HCEC 1CT (cell line): ENCODE results near the gene CTSC.
A peak's percentile ranks its signal among the peaks of the same experiment; 100 is the strongest.
"Not testable (repeated sequence)": the region's sequence is repeated elsewhere in the genome, so short reads cannot be mapped to it uniquely, and the experiment has no call there.

ENCODE experiments used
- DNase-seq: peaks from one replicate; pipeline ENCODE4 v3.0.0-alpha.2; 2017

CTSC gene

GRCh38 chr11:88348870-88349269 lies 11.3 kb upstream of the CTSC start:
- peak; percentile 81 for DNase-seq

GRCh38 chr11:88345949-88346348 lies 8.4 kb upstream of the CTSC start:
- no peak for DNase-seq

- peak; percentile 66 for DNase-seq
Observed at GRCh38 chr11:88345408-88345807, 7.9 kb upstream of the CTSC start.

- no peak for DNase-seq
Observed at GRCh38 chr11:88344869-88345268, 7.3 kb upstream of the CTSC start.

- DNase-seq, result no peak
Observed at GRCh38 chr11:88341522-88342251, 4.2 kb upstream of the CTSC start.

- DNase-seq, result peak; percentile 68
Observed at GRCh38 chr11:88340366-88340935, 2.9 kb upstream of the CTSC start.

- peak; percentile 92 for DNase-seq
Observed at GRCh38 chr11:88337987-88338668, 592 bp upstream of the CTSC start.

- DNase-seq, result no peak
Observed at GRCh38 chr11:88335284-88335683, 2.3 kb downstream of the CTSC start.

GRCh38 chr11:88333862-88334261 lies 3.7 kb downstream of the CTSC start:
- no peak for DNase-seq

GRCh38 chr11:88332851-88333250 lies 4.7 kb downstream of the CTSC start:
- DNase-seq, result peak; percentile 70

- no peak for DNase-seq
Observed at GRCh38 chr11:88330826-88331428, 6.6 kb downstream of the CTSC start.

GRCh38 chr11:88329563-88330250 lies 7.8 kb downstream of the CTSC start:
- no peak for DNase-seq

GRCh38 chr11:88327462-88328143 lies 9.9 kb downstream of the CTSC start:
- no peak for DNase-seq

- DNase-seq, result no peak
Observed at GRCh38 chr11:88327061-88327460, 10.5 kb downstream of the CTSC start.

GRCh38 chr11:88326099-88326498 lies 11.4 kb downstream of the CTSC start:
- DNase-seq, result no peak

GRCh38 chr11:88324562-88325345 lies 12.8 kb downstream of the CTSC start:
- DNase-seq, result no peak

- not testable (repeated sequence) for DNase-seq
Observed at GRCh38 chr11:88322881-88323280, 14.7 kb downstream of the CTSC start.

GRCh38 chr11:88321412-88321811 lies 16.1 kb downstream of the CTSC start:
- DNase-seq, result not testable (repeated sequence)

GRCh38 chr11:88320149-88320559 lies 17.4 kb downstream of the CTSC start:
- peak; percentile 84 for DNase-seq

GRCh38 chr11:88318017-88318416 lies 19.5 kb downstream of the CTSC start:
- DNase-seq, result no peak

- DNase-seq, result no peak
Observed at GRCh38 chr11:88317536-88317935, 20.0 kb downstream of the CTSC start.

- no peak for DNase-seq
Observed at GRCh38 chr11:88315981-88316441, 21.5 kb downstream of the CTSC start.
